ENCODE measurements around the gene MAPK14.

DNA sequence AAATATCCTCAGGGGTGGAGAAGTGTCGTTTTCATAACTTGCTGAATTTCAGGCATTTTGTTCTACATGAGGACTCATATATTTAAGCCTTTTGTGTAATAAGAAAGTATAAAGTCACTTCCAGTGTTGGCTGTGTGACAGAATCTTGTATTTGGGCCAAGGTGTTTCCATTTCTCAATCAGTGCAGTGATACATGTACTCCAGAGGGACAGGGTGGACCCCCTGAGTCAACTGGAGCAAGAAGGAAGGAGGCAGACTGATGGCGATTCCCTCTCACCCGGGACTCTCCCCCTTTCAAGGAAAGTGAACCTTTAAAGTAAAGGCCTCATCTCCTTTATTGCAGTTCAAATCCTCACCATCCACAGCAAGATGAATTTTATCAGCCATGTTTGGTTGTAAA is 82.4 kb downstream of the MAPK14 start:
- no peak for TF ChIP-seq TBP (optimal IDR thresholded peaks at IDR 0.05; ENCODE audit: low read depth, low read length)
- TF ChIP-seq EZH2 (IDR thresholded peaks at IDR 0.05; ENCODE audit: borderline replicate concordance, low read depth, low read length): no peak
- TF ChIP-seq ARID1B (IDR thresholded peaks at IDR 0.05): no peak
- no peak for TF ChIP-seq SRF (CRISPR knock-in tag; IDR thresholded peaks at IDR 0.05)
- TF ChIP-seq, protein P1, sequence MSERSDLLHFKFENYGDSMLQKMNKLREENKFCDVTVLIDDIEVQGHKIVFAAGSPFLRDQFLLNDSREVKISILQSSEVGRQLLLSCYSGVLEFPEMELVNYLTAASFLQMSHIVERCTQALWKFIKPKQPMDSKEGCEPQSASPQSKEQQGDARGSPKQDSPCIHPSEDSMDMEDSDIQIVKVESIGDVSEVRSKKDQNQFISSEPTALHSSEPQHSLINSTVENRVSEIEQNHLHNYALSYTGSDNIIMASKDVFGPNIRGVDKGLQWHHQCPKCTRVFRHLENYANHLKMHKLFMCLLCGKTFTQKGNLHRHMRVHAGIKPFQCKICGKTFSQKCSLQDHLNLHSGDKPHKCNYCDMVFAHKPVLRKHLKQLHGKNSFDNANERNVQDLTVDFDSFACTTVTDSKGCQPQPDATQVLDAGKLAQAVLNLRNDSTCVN (CRISPR knock-in tag; IDR thresholded peaks at IDR 0.05): no peak
- TF ChIP-seq, protein P2, sequence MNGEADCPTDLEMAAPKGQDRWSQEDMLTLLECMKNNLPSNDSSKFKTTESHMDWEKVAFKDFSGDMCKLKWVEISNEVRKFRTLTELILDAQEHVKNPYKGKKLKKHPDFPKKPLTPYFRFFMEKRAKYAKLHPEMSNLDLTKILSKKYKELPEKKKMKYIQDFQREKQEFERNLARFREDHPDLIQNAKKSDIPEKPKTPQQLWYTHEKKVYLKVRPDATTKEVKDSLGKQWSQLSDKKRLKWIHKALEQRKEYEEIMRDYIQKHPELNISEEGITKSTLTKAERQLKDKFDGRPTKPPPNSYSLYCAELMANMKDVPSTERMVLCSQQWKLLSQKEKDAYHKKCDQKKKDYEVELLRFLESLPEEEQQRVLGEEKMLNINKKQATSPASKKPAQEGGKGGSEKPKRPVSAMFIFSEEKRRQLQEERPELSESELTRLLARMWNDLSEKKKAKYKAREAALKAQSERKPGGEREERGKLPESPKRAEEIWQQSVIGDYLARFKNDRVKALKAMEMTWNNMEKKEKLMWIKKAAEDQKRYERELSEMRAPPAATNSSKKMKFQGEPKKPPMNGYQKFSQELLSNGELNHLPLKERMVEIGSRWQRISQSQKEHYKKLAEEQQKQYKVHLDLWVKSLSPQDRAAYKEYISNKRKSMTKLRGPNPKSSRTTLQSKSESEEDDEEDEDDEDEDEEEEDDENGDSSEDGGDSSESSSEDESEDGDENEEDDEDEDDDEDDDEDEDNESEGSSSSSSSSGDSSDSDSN (IDR thresholded peaks at IDR 0.05; ENCODE audit: borderline replicate concordance in 1 of 2, low read depth in 2 of 2, low read length in 2 of 2): no peak
- TF ChIP-seq JUND (IDR thresholded peaks at IDR 0.05; ENCODE audit: borderline replicate concordance, low read depth, low read length): no peak
- TF ChIP-seq JUND (tag; IDR thresholded peaks at IDR 0.05; ENCODE audit: borderline replicate concordance, low read depth, low read length): no peak
- TF ChIP-seq ZNF143 (CRISPR knock-in tag; IDR thresholded peaks at IDR 0.05): no peak
- no peak for TF ChIP-seq CTCF (IDR thresholded peaks at IDR 0.05 in 2 of 3, conservative IDR thresholded peaks at IDR 0.05 in 1 of 3; ENCODE audit: insufficient read depth in 2 of 3, low read depth in 1 of 3, low read length in 3 of 3)
